DLD1 (cell line): ENCODE measurements around the gene SEC61G.

Experiments used
- in situ Hi-C: cut with HindIII; loops from 2 replicates; pipeline ENCODE4 v1.10.0; 2017; ENCODE audit warnings: low sequenced_read_pairs

Gene SEC61G

GRCh38 chr7:54773472-54774399 lies 14.7 kb upstream of the SEC61G start:
- in situ Hi-C loops = loop anchor here (10.0 kb wide), 1 partner anchor 481 kb away; no protein-coding TSS in a partner anchor

GRCh38 chr7:54769203-54769602 lies 10.2 kb upstream of the SEC61G start:
- in situ Hi-C loops = no loop called here

GRCh38 chr7:54764861-54765260 lies 5.8 kb upstream of the SEC61G start:
- in situ Hi-C loops = no loop called here

- in situ Hi-C loops = loop anchor here (10.0 kb wide), 1 partner anchor 73 kb away; no protein-coding TSS in a partner anchor
Measured at GRCh38 chr7:54757711-54758110, 1.3 kb downstream of the SEC61G start.

- in situ Hi-C loops = no loop called here
Measured at GRCh38 chr7:54749200-54749599, 9.8 kb downstream of the SEC61G start.

GRCh38 chr7:54747234-54747633 lies 11.8 kb downstream of the SEC61G start:
- in situ Hi-C loops = no loop called here

- in situ Hi-C loops = no loop called here
Measured at GRCh38 chr7:54743580-54743979, 15.4 kb downstream of the SEC61G start.

- in situ Hi-C loops = no loop called here
Measured at GRCh38 chr7:54738737-54739136, 20.3 kb downstream of the SEC61G start.

- in situ Hi-C loops = no loop called here
Measured at GRCh38 chr7:54729107-54729506, 29.9 kb downstream of the SEC61G start.

- in situ Hi-C loops = no loop called here
Measured at GRCh38 chr7:54728411-54728810, 30.6 kb downstream of the SEC61G start.

GRCh38 chr7:54725255-54725654 lies 33.8 kb downstream of the SEC61G start:
- in situ Hi-C loops = no loop called here

- in situ Hi-C loops = no loop called here
Measured at GRCh38 chr7:54722502-54722901, 36.5 kb downstream of the SEC61G start.

- in situ Hi-C loops = no loop called here
Measured at GRCh38 chr7:54722026-54722425, 37.0 kb downstream of the SEC61G start.

- in situ Hi-C loops = no loop called here
Measured at GRCh38 chr7:54719974-54720373, 39.0 kb downstream of the SEC61G start.

GRCh38 chr7:54719425-54719824 lies 39.6 kb downstream of the SEC61G start:
- in situ Hi-C loops = no loop called here

GRCh38 chr7:54712820-54713219 lies 46.2 kb downstream of the SEC61G start:
- in situ Hi-C loops = no loop called here

- in situ Hi-C loops = no loop called here
Measured at GRCh38 chr7:54711900-54712595, 47.0 kb downstream of the SEC61G start.

- in situ Hi-C loops = no loop called here
Measured at GRCh38 chr7:54709283-54709682, 49.7 kb downstream of the SEC61G start.

- in situ Hi-C loops = no loop called here
Measured at GRCh38 chr7:54705436-54705835, 53.6 kb downstream of the SEC61G start.

- in situ Hi-C loops = no loop called here
Measured at GRCh38 chr7:54704851-54705250, 54.2 kb downstream of the SEC61G start.
